ENCODE results near the gene AATK.

- no peak for TF ChIP-seq CTCF (IDR thresholded peaks at IDR 0.05)
- TF ChIP-seq POLR2A (IDR thresholded peaks at IDR 0.05): no peak
Observed at GRCh38 chr17:81166033-81166492, at the start of gene AATK.
